ENCODE data around the gene MAP3K4. TPM values are rescaled to one million over a fixed set of nuclear protein-coding genes. Genes with fewer than 3 reads are reported as not detected.
A peak's percentile ranks its signal among the peaks of the same experiment; 100 is the strongest.

Gene MAP3K4
- total and polyA plus RNA-seq, 5 donors: 11.8 to 42.3 (median 29.9) TPM

DNA sequence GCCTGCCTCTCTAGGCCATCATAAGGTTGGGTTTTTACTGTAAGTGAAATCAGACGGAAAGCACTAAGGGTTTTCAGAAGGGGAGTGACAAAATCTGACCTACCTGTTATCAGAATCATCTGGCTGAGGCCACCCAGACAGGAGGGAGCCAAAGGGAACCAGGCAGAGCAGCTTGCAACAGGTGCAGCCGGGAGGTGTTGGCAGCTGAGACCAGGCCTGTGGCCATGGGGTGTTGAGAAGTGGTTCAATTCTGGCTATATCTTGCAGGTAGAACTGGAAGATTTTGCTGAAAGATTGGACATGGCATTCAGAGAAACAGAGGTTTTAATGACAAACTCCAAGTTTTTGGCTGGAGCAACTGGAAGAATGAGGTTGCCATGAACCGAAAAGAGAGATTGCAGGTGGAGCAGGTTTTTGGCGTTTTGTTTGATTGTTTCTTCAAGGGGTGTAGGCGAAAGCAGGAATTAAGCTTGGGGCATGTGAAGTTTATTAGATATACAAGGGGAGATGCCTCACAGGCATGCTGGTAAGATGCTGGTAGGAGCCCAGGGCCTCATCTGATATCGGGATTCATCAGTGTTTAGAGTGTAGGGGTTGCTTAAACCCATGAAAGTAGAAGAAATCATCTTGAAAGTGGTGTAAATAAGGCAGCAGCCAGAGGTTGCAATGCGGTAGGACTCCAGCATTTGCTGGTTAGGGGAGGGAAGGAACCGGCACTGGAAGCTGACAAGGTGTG is 35.1 kb upstream of the MAP3K4 start:
- 81% methylated on average over 8 of the region's 8 CpGs for WGBS
- intact Hi-C loops (cut with DNase I): no loop called here

DNA sequence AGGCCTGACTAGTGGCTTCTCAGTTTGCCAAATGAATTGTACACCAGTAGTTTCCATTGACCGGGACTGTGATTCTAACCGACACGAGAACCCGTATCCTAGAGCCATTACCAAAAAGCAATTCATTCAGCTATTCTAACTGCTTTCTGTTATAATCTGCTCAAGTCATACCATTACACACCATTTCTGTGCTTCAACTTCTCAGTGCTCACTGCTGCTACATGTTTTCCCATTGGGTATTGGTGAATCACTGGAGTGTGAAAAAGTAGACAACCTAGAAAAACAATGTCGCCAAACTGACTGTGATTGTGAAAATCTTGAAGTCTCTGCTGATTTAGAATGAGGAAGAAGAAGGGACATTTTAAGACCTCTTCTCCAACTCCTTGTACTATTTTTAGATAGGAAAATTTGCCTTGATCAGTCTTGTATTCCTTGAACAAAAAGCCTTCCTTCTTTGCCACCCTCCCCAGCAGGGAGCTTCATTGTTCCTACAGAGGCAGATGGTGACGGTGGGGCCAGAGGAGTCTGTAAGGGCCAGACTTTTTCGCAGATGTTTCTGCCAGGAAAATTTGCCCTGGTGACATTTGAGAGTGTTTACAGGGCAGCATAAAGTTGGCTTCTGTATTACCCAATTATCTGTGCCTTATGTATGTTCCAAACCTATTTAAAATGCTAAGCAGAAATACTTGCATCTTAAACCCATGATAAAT is 31.7 kb upstream of the MAP3K4 start:
- no peak overlapping the region for H3K4me3 ChIP-seq (ENCODE audit: low read length)
- intact Hi-C loops (cut with DNase I): no loop called here
- DNase-seq: no peak
- no peak overlapping the region for H3K27ac ChIP-seq (ENCODE audit: low read length)
- ATAC-seq: no peak
- no peaks in the 10 kb centered on the region for H3K27me3 ChIP-seq (ENCODE audit: control insufficient read depth, insufficient read depth)
- 86% methylated on average over 7 of the region's 7 CpGs for WGBS
- H3K4me1 ChIP-seq (ENCODE audit: control insufficient read depth, insufficient read depth, low read length): no peaks in the 10 kb centered on the region
- H3K9me3 ChIP-seq (ENCODE audit: control insufficient read depth, low read length): no peaks in the 10 kb centered on the region

More for the DNA sequence above, 35.1 kb upstream of the MAP3K4 start:
- no peaks in the 10 kb centered on the region for H3K9me3 ChIP-seq (ENCODE audit: control insufficient read depth, low read length)
- H3K27ac ChIP-seq (ENCODE audit: low read length): no peak overlapping the region
- no peaks in the 10 kb centered on the region for H3K27me3 ChIP-seq (ENCODE audit: control insufficient read depth, insufficient read depth)
- no peaks in the 10 kb centered on the region for H3K4me1 ChIP-seq (ENCODE audit: control insufficient read depth, insufficient read depth, low read length)
- DNase-seq (no peak), ATAC-seq (no peak)
- H3K4me3 ChIP-seq (ENCODE audit: low read length): no peak overlapping the region

DNA sequence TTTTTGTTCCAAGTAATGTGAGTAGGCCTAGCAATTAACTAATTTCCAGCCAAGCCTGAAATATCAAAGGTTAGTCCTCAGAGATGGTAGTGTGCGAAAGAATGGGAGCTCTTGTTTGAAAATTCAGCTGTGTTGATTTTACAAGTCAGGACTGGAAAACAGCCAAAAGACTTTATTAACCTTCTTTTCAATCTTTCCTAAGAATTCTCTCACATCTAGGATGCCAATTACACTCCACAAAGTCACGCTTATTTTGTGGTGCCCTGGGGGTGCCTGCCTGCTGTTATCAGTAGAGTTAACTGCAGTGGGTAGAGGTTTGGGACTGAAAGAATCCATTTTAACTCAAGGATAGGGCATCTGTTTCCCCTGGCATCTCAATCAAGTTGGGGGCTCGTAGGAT is 30.7 kb upstream of the MAP3K4 start:
- no peaks in the 10 kb centered on the region for H3K9me3 ChIP-seq (ENCODE audit: control insufficient read depth, low read length)
- H3K4me1 ChIP-seq (ENCODE audit: control insufficient read depth, insufficient read depth, low read length): no peaks in the 10 kb centered on the region
- H3K27ac ChIP-seq (ENCODE audit: low read length): no peak overlapping the region
- ATAC-seq (no peak), DNase-seq (no peak)
- WGBS: 66% methylated on average over 3 of the region's 3 CpGs
- no peaks in the 10 kb centered on the region for H3K27me3 ChIP-seq (ENCODE audit: control insufficient read depth, insufficient read depth)
- no peak overlapping the region for H3K4me3 ChIP-seq (ENCODE audit: low read length)
- intact Hi-C loops (cut with DNase I): no loop called here

DNA sequence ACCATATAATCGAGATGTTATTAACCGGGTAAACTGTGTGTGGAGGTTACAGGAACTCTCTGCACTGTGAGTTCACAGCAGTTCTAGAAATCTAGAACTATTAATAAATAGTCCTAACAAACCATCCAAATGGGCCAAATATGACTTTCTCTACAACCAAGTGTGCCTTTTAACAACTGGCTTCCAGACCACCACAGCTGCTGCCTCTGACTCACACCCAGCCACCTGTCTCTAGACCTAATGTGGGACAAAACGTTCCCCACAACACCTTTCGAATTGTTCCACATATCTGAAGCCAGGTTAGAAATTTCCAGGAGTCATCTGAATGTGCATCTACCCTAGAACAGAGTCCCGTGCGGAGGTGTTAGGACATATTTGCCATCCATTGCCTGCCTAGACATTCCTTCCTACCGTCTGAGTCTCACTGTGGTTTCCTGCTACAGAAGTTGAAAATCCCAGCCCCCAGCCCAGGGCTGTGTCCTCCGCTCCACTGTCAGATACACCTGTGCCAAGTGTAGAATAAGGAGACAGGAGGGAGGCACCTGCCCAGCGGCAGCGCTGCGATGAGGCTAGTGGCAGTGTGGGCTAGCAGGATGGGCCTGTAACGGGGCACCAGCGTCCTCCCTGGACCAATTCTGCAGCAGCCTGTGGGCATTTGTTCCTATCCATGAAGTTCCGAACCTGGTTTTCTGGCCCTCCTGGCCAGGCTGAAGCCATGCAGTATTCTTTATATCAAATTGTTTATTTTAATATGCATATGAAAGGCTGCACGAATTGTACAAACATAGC is 28.5 kb upstream of the MAP3K4 start:
- intact Hi-C loops (cut with DNase I): no loop called here
- no peak for ATAC-seq
- no peaks in the 10 kb centered on the region for H3K9me3 ChIP-seq (ENCODE audit: control insufficient read depth, low read length)
- no peak overlapping the region for H3K4me3 ChIP-seq (ENCODE audit: low read length)
- H3K27me3 ChIP-seq (ENCODE audit: control insufficient read depth, insufficient read depth): no peaks in the 10 kb centered on the region
- H3K27ac ChIP-seq (ENCODE audit: low read length): no peak overlapping the region
- no peaks in the 10 kb centered on the region for H3K4me1 ChIP-seq (ENCODE audit: control insufficient read depth, insufficient read depth, low read length)
- DNase-seq: no peak
- 86% methylated on average over 15 of the region's 15 CpGs for WGBS

DNA sequence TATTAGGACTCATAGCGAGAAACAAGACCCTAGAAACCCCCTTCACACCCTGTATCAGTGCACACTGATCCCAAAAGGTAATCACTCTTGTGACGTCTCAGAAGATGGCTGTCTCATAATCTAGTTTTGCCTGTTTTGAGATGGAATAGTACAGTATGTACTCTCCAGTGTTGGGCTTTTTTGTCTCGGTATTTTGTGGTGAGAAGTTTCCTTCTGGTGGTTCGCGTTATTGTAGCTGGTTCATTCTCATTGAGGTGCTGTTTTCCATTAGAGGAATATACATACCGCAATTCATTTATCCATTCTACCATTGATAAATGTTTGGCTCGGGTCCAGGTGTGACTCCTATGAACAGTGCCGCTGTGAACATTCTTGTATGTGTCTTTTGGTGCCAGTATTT is 27.9 kb upstream of the MAP3K4 start:
- no peak for DNase-seq
- no peak for ATAC-seq
- no peaks in the 10 kb centered on the region for H3K4me1 ChIP-seq (ENCODE audit: control insufficient read depth, insufficient read depth, low read length)
- intact Hi-C loops (cut with DNase I): no loop called here
- no peak overlapping the region for H3K27ac ChIP-seq (ENCODE audit: low read length)
- no peak overlapping the region for H3K4me3 ChIP-seq (ENCODE audit: low read length)
- H3K9me3 ChIP-seq (ENCODE audit: control insufficient read depth, low read length): no peaks in the 10 kb centered on the region
- 59% methylated on average over 8 of the region's 8 CpGs for WGBS
- H3K27me3 ChIP-seq (ENCODE audit: control insufficient read depth, insufficient read depth): no peaks in the 10 kb centered on the region

DNA sequence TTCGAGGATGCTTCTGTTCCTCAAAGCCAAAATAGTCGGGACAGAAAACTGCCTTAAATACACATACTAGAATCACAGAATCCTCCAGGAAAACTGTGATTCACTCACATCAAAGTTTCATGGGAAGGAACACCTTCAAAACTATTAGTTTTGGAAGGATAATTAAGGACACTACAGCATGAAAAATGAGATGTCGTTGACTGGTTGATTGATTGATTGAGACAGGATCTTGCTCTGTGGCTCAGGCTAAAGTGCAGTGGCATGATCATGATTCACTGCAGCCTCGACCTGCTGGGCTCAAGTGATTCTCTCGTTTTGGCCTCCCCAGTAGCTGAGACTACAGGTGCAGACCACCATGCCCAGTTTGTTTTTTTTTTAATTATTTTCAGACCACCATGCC is 25.7 kb upstream of the MAP3K4 start:
- no peak for DNase-seq
- ATAC-seq: no peak
- WGBS: 85% methylated on average over 5 of the region's 5 CpGs
- intact Hi-C loops (cut with DNase I): no loop called here
- H3K27me3 ChIP-seq (ENCODE audit: control insufficient read depth, insufficient read depth): no peaks in the 10 kb centered on the region
- no peak overlapping the region for H3K4me3 ChIP-seq (ENCODE audit: low read length)
- H3K27ac ChIP-seq (ENCODE audit: low read length): no peak overlapping the region
- H3K9me3 ChIP-seq (ENCODE audit: control insufficient read depth, low read length): no peaks in the 10 kb centered on the region
- no peaks in the 10 kb centered on the region for H3K4me1 ChIP-seq (ENCODE audit: control insufficient read depth, insufficient read depth, low read length)

DNA sequence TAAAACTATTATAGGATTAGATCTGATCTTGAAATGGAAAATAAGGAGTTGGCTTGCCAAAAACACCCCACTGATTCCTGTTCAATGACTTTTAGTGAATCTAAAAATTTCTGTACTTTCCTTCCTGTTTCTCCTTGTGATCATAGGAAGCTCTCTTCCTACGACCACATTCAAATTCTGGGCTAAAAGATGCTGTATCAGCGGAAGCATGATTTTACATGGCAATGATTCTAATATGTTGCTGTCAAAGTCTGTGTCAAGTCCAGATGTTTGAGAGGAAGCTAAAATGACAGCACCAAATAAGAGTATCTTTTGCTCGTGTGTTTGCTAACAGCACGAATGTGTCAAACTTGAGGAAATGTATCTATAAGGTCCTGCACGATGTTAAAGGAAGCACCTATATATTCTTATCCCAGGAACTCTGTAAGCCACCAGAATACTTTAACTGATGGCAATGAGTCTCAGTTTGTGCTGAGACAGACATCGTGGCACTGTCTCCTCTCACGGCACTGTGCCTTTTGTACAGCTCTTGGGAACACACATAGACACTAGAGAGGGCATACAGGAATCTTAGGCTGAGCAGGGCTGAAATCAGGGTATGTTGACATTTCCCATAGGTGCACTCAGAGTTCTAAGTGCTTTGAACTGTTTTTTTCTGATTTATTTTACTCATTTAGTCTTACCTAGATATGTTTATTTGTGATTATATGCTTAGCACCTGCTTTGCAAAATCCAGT is 24.9 kb upstream of the MAP3K4 start:
- H3K4me1 ChIP-seq (ENCODE audit: control insufficient read depth, insufficient read depth, low read length): no peaks in the 10 kb centered on the region
- no peak overlapping the region for H3K4me3 ChIP-seq (ENCODE audit: low read length)
- intact Hi-C loops (cut with DNase I): no loop called here
- H3K27me3 ChIP-seq (ENCODE audit: control insufficient read depth, insufficient read depth): no peaks in the 10 kb centered on the region
- 67% methylated on average over 7 of the region's 7 CpGs for WGBS
- DNase-seq (no peak), ATAC-seq (peak in 1 of 2 donors; percentile 39)
- H3K27ac ChIP-seq (ENCODE audit: low read length): no peak overlapping the region
- H3K9me3 ChIP-seq (ENCODE audit: control insufficient read depth, low read length): no peaks in the 10 kb centered on the region

DNA sequence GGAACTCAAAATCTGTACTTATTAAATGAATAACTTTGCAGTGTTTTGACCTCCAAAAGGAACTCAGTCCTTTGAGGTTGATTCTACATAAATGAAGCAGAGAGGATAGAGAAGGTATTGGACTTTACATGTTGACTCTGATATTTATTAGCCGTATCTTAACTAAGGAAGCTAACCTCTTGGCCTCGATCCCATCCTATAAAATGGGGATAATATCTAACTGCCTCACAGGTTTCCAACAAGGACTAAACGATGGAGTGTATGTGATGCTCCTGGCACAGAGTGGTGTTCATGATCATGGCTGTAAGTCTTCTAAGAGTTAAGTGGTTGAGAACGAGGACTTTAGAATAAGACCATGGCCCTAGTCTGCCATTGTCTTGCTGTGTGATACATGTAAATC is 24.2 kb upstream of the MAP3K4 start:
- Histone ChIP-seq H3K9me3 (ENCODE audit: control insufficient read depth, low read length) (no peaks in the 10 kb centered on the region), H3K27me3 (ENCODE audit: control insufficient read depth, insufficient read depth) (no peaks in the 10 kb centered on the region), H3K4me1 (ENCODE audit: control insufficient read depth, insufficient read depth, low read length) (no peaks in the 10 kb centered on the region), H3K27ac (ENCODE audit: low read length) (peak overlapping the region; percentile 13), H3K4me3 (ENCODE audit: low read length) (no peak overlapping the region)
- WGBS: 85% methylated on average over 4 of the region's 4 CpGs
- ATAC-seq (no peak), DNase-seq (no peak)
- intact Hi-C loops (cut with DNase I): no loop called here

DNA sequence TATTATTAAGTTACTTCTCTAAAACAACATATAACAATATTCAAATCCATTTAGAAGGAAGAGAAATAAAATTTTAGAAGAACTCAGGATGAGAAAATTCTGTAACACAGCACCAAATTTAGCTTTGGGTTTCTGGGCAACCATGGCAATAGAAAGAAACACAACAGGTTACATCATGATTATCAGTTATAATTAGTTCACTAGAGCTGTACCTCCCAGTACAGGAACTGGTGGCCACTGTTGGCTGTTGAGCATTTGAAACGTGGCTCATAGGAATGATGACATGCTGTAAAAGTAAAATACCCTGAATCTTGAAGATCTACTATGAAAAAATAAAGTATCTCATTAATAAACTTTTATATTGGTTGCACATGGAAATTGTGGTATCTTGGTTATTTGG is 23.7 kb upstream of the MAP3K4 start:
- no peak overlapping the region for H3K4me3 ChIP-seq (ENCODE audit: low read length)
- H3K9me3 ChIP-seq (ENCODE audit: control insufficient read depth, low read length): no peaks in the 10 kb centered on the region
- H3K27me3 ChIP-seq (ENCODE audit: control insufficient read depth, insufficient read depth): no peaks in the 10 kb centered on the region
- peak in 1 of 2 donors; percentile 75 for ATAC-seq
- H3K4me1 ChIP-seq (ENCODE audit: control insufficient read depth, insufficient read depth, low read length): no peaks in the 10 kb centered on the region
- DNase-seq: peak in 1 of 3 donors; percentile 25
- H3K27ac ChIP-seq (ENCODE audit: low read length): no peak overlapping the region
- intact Hi-C loops (cut with DNase I): no loop called here
- WGBS: 14% methylated on average over 1 of the region's 1 CpG

DNA sequence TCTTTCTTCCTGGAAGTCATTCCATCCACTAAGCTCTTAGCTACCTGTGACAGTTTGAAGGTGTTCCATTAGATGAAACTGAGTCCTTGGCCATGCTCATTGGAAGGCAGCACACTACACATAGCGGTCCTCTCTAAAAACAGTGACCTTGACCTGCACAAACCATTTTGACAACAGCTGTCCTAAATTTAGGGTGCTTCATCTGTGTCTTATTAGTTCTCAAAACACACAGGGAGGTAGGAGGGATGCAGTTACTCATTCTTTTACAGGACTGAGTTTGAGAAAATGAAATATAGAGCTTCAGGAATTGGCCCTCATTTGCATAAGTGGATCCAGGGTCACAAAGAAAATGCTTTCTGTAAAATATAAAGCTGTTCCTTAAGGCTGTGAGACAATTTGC is 20.4 kb upstream of the MAP3K4 start:
- DNase-seq: no peak
- intact Hi-C loops (cut with DNase I): no loop called here
- ATAC-seq: no peak
- Histone ChIP-seq H3K27ac (ENCODE audit: low read length) (no peak overlapping the region), H3K9me3 (ENCODE audit: control insufficient read depth, low read length) (no peaks in the 10 kb centered on the region), H3K4me3 (ENCODE audit: low read length) (no peak overlapping the region), H3K4me1 (ENCODE audit: control insufficient read depth, insufficient read depth, low read length) (peaks cover 5% of the 10 kb centered on the region), H3K27me3 (ENCODE audit: control insufficient read depth, insufficient read depth) (no peaks in the 10 kb centered on the region)
- 91% methylated on average over 1 of the region's 1 CpG for WGBS

Data from right cardiac atrium (tissue), 5 donors.